Spleen (tissue), 7 donors: Measurements from ENCODE around the gene RAB8B.

Experiments used
- CTCF ChIP-seq, 11 experiments: fragments of 200-600 bp in 7 of 11; fragments of 450-650 bp in 4 of 11; sonication (generic) in 4 of 11; IDR thresholded peaks in 8 of 11; conservative IDR thresholded peaks in 3 of 11; 1 replicate in 7 of 11; 2 replicates in 4 of 11; pipeline versions ENCODE4 v1.4.0 to v1.8.0; 2016 to 2021; ENCODE audit warnings: antibody characterized with exemption in 11 of 11, inconsistent platforms in 4 of 11, mild to moderate bottlenecking in 1 of 11
- POLR2A ChIP-seq, 3 donors: fragments of 450-650 bp; IDR thresholded peaks; one replicate each; pipeline ENCODE4 v1.5.1; 2017; ENCODE audit warnings: antibody characterized with exemption in 3 of 3, mild to moderate bottlenecking in 1 of 3
- POLR2AphosphoS5 ChIP-seq, 3 donors: sonication (generic); formaldehyde crosslinking; IDR thresholded peaks; one replicate each; pipeline ENCODE4 v1.5.1; 2017; ENCODE audit warnings: antibody characterized with exemption in 3 of 3
- donor health status: DM: no; HTN: no; CAD: no; lungs with moderate emphysema.
- donor health status: DM: no; HTN: no; CAD: no.
- donor health status: DM: no; HTN: no; CAD: no.

DNA sequence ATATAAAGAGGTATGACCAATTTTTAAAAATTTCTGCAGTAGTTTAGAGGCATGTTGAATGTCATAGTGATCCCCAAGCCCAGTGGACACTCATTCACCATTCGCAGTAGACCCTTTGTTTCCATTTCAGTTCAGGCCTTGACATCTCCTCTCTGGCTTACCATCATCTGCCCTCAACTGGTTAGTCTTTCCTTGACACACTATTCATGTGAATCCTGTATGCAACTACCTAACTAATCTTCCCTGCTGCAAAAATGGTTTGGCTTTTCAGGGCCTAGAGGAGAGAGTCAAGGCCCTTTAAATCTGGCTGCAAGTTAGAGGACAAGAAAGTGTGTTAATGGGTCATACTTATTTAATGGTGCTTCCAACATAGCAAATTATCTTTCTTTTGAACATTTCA, 98.9 kb downstream of the RAB8B start:
- TF ChIP-seq POLR2A (IDR thresholded peaks at IDR 0.05) (no peak), CTCF (IDR thresholded peaks at IDR 0.05 in 8 of 11, conservative IDR thresholded peaks at IDR 0.05 in 3 of 11) (no peak), POLR2AphosphoS5 (IDR thresholded peaks at IDR 0.05) (no peak)
